CD4-positive, CD25-positive, alpha-beta regulatory T cell (primary cell): ENCODE data around the gene WNT7A. TPM values are rescaled to one million over a fixed set of nuclear protein-coding genes. Genes with fewer than 3 reads are reported as not detected.

ENCODE experiments used
- ATAC-seq, 2 donors: fragments of 150-1000 bp; cut with Tn5 transposase; one replicate each; pipeline ENCODE4 v1.10.0; 2021; ENCODE audit warnings: low read depth in 2 of 2, moderate number of reproducible peaks in 2 of 2, moderate library complexity in 1 of 2
- DNase-seq, 3 donors: peaks; one replicate each; pipeline versions ENCODE4 v3.0.0 to v3.0.0-alpha.2; 2012 to 2022; ENCODE audit warnings: mixed read lengths in 1 of 3
- H3K27ac ChIP-seq: one replicate; pipeline ENCODE4 v1.7.0; 2013; ENCODE audit warnings: mild to moderate bottlenecking, low read length; ENCODE audit not compliant: insufficient read depth, poor library complexity, severe bottlenecking
- H3K27me3 ChIP-seq: one replicate; pipeline ENCODE4 v1.7.0; 2013; ENCODE audit warnings: low read length; ENCODE audit not compliant: control insufficient read depth, insufficient read depth
- H3K36me3 ChIP-seq: one replicate; pipeline ENCODE4 v1.7.0; 2013; ENCODE audit warnings: mild to moderate bottlenecking, low read length, moderate library complexity; ENCODE audit not compliant: control insufficient read depth, insufficient read depth
- H3K4me1 ChIP-seq: 2 replicates; pipeline ENCODE4 v1.7.0; 2013; ENCODE audit warnings: mild to moderate bottlenecking, low read length; ENCODE audit not compliant: insufficient read depth, control insufficient read depth, poor library complexity, severe bottlenecking
- H3K4me3 ChIP-seq: one replicate; pipeline ENCODE4 v1.7.0; 2013; ENCODE audit warnings: low read depth, mild to moderate bottlenecking, low read length, moderate library complexity
- H3K9me3 ChIP-seq, 2 experiments: 1 replicate in 1 of 2; 2 replicates in 1 of 2; pipeline ENCODE4 v1.7.0; 2013; ENCODE audit warnings: low read length in 2 of 2, mild to moderate bottlenecking in 1 of 2, moderate library complexity in 1 of 2; ENCODE audit not compliant: control insufficient read depth in 2 of 2
- H3K27ac Mint-ChIP-seq, 3 donors: one replicate each; pipeline ENCODE4 v1.8.0; 2020 to 2022; ENCODE audit warnings: mild to moderate bottlenecking in 3 of 3, mixed read lengths in 3 of 3, moderate library complexity in 2 of 3
- H3K27me3 Mint-ChIP-seq: one replicate; pipeline ENCODE4 v1.8.0; 2022; ENCODE audit warnings: mild to moderate bottlenecking, mixed read lengths
- H3K36me3 Mint-ChIP-seq: one replicate; pipeline ENCODE4 v1.8.0; 2020; ENCODE audit warnings: mixed read lengths
- H3K4me1 Mint-ChIP-seq, 4 donors: one replicate each; pipeline ENCODE4 v1.8.0; 2020 to 2022; ENCODE audit warnings: mixed read lengths in 4 of 4, mild to moderate bottlenecking in 1 of 4
- H3K4me3 Mint-ChIP-seq, 4 donors: one replicate each; pipeline ENCODE4 v1.8.0; 2020 to 2022; ENCODE audit warnings: mild to moderate bottlenecking in 4 of 4, mixed read lengths in 4 of 4, moderate library complexity in 3 of 4
- H3K9me3 Mint-ChIP-seq, 7 donors: one replicate each; pipeline ENCODE4 v1.8.0; 2020 to 2022; ENCODE audit warnings: mixed read lengths in 7 of 7, mild to moderate bottlenecking in 3 of 7, moderate library complexity in 2 of 7
- polyA plus RNA-seq, 4 donors: library from polyadenylated mRNA; unstranded; fragments of 300-500 nt; fragmentation: Illumina TruSeq; gene quantifications; one replicate each; pipeline ENCODE4 v1.2.3, GENCODE V29; 2021
- total RNA-seq: library from RNA; stranded (reverse); gene quantifications from one replicate; pipeline ENCODE4 v1.2.3, GENCODE V29; 2022

WNT7A gene
- total and polyA plus RNA-seq, 5 donors from 2014 or later = 0.34 to 2.5 (median 1.1) TPM; not detected in 1

- no peaks in the 10 kb centered on the region for H3K4me1 Mint-ChIP-seq
- H3K27me3 ChIP-seq = no peaks in the 10 kb centered on the region
- H3K9me3 ChIP-seq = no peaks in the 10 kb centered on the region
- H3K4me1 ChIP-seq = no peaks in the 10 kb centered on the region
- no peak overlapping the region for H3K4me3 ChIP-seq
- H3K27ac ChIP-seq = no peak overlapping the region
- no peaks in the 10 kb centered on the region for H3K9me3 Mint-ChIP-seq
- H3K4me3 Mint-ChIP-seq = no peak overlapping the region
- no peak overlapping the region for H3K27ac Mint-ChIP-seq
- ATAC-seq = no peak
- H3K27me3 Mint-ChIP-seq = peaks cover 4% of the 10 kb centered on the region
- no peak for DNase-seq
- H3K36me3 ChIP-seq = no peaks in the 10 kb centered on the region
- no peaks in the 10 kb centered on the region for H3K36me3 Mint-ChIP-seq
Measured at GRCh38 chr3:13792051-13792490, 87.8 kb downstream of the WNT7A start.

- H3K27ac Mint-ChIP-seq = no peak overlapping the region
Measured at GRCh38 chr3:13791198-13792050, 88.4 kb downstream of the WNT7A start.

GRCh38 chr3:13790376-13791197 is 89.3 kb downstream of the WNT7A start:
- no peak overlapping the region for H3K4me3 Mint-ChIP-seq
- no peak overlapping the region for H3K4me3 ChIP-seq
- H3K27me3 ChIP-seq = no peaks in the 10 kb centered on the region
- no peaks in the 10 kb centered on the region for H3K9me3 Mint-ChIP-seq
- no peaks in the 10 kb centered on the region for H3K4me1 ChIP-seq
- no peaks in the 10 kb centered on the region for H3K36me3 Mint-ChIP-seq
- no peak overlapping the region for H3K27ac ChIP-seq
- ATAC-seq = no peak
- H3K27ac Mint-ChIP-seq = no peak overlapping the region
- H3K9me3 ChIP-seq = no peaks in the 10 kb centered on the region
- H3K36me3 ChIP-seq = no peaks in the 10 kb centered on the region
- DNase-seq = no peak
- H3K4me1 Mint-ChIP-seq = no peaks in the 10 kb centered on the region
- H3K27me3 Mint-ChIP-seq = peaks cover 4% of the 10 kb centered on the region

More at GRCh38 chr3:13791198-13792050, 88.4 kb downstream of the WNT7A start:
- H3K9me3 ChIP-seq = no peaks in the 10 kb centered on the region
- H3K27me3 ChIP-seq = no peaks in the 10 kb centered on the region
- peaks cover 4% of the 10 kb centered on the region for H3K27me3 Mint-ChIP-seq
- no peak overlapping the region for H3K27ac ChIP-seq
- H3K4me1 Mint-ChIP-seq = no peaks in the 10 kb centered on the region
- no peak overlapping the region for H3K4me3 ChIP-seq
- H3K4me1 ChIP-seq = no peaks in the 10 kb centered on the region
- ATAC-seq (no peak), DNase-seq (no peak)
- no peak overlapping the region for H3K4me3 Mint-ChIP-seq
- H3K36me3 ChIP-seq = no peaks in the 10 kb centered on the region
- no peaks in the 10 kb centered on the region for H3K9me3 Mint-ChIP-seq
- no peaks in the 10 kb centered on the region for H3K36me3 Mint-ChIP-seq

GRCh38 chr3:13788522-13789424 is 91.1 kb downstream of the WNT7A start:
- Mint-ChIP-seq H3K27ac (no peak overlapping the region), H3K4me3 (no peak overlapping the region), H3K27me3 (peaks cover 2% of the 10 kb centered on the region), H3K4me1 (no peaks in the 10 kb centered on the region), H3K36me3 (no peaks in the 10 kb centered on the region), H3K9me3 (no peaks in the 10 kb centered on the region)
- H3K4me3 ChIP-seq = no peak overlapping the region
- DNase-seq (no peak), ATAC-seq (no peak)
- no peak overlapping the region for H3K27ac ChIP-seq
- H3K27me3 ChIP-seq = no peaks in the 10 kb centered on the region
- no peaks in the 10 kb centered on the region for H3K4me1 ChIP-seq
- no peaks in the 10 kb centered on the region for H3K9me3 ChIP-seq
- no peaks in the 10 kb centered on the region for H3K36me3 ChIP-seq

GRCh38 chr3:13787533-13788132 is 92.2 kb downstream of the WNT7A start:
- no peak overlapping the region for H3K4me3 Mint-ChIP-seq
- ATAC-seq = no peak
- Histone ChIP-seq H3K4me1 (no peaks in the 10 kb centered on the region), H3K27ac (no peak overlapping the region), H3K9me3 (no peaks in the 10 kb centered on the region), H3K27me3 (no peaks in the 10 kb centered on the region), H3K4me3 (no peak overlapping the region), H3K36me3 (no peaks in the 10 kb centered on the region)
- H3K9me3 Mint-ChIP-seq = peaks cover 0 to under 1% (median 0%) of the 10 kb centered on the region in 7 donors
- no peaks in the 10 kb centered on the region for H3K4me1 Mint-ChIP-seq
- DNase-seq = no peak
- H3K27ac Mint-ChIP-seq = no peak overlapping the region
- no peaks in the 10 kb centered on the region for H3K36me3 Mint-ChIP-seq
- H3K27me3 Mint-ChIP-seq = no peaks in the 10 kb centered on the region

GRCh38 chr3:13786811-13787210 is 93.1 kb downstream of the WNT7A start:
- Mint-ChIP-seq H3K36me3 (no peaks in the 10 kb centered on the region), H3K27me3 (no peaks in the 10 kb centered on the region), H3K9me3 (peaks cover 0 to 3% (median 0%) of the 10 kb centered on the region in 7 donors), H3K4me3 (no peak overlapping the region), H3K4me1 (peaks cover 0 to 2% (median 0%) of the 10 kb centered on the region in 4 donors), H3K27ac (no peak overlapping the region)
- no peaks in the 10 kb centered on the region for H3K27me3 ChIP-seq
- ATAC-seq (no peak), DNase-seq (no peak)
- no peaks in the 10 kb centered on the region for H3K4me1 ChIP-seq
- no peaks in the 10 kb centered on the region for H3K36me3 ChIP-seq
- H3K9me3 ChIP-seq = no peaks in the 10 kb centered on the region
- no peak overlapping the region for H3K4me3 ChIP-seq
- H3K27ac ChIP-seq = no peak overlapping the region

GRCh38 chr3:13785853-13786436 is 93.9 kb downstream of the WNT7A start:
- Histone ChIP-seq H3K27me3 (no peaks in the 10 kb centered on the region), H3K4me3 (no peak overlapping the region), H3K4me1 (no peaks in the 10 kb centered on the region), H3K27ac (no peak overlapping the region), H3K36me3 (no peaks in the 10 kb centered on the region), H3K9me3 (no peaks in the 10 kb centered on the region)
- peaks cover 0 to 3% (median 0%) of the 10 kb centered on the region in 7 donors for H3K9me3 Mint-ChIP-seq
- no peaks in the 10 kb centered on the region for H3K36me3 Mint-ChIP-seq
- ATAC-seq (no peak), DNase-seq (no peak)
- H3K4me3 Mint-ChIP-seq = no peak overlapping the region
- peaks cover 0 to 2% (median 0%) of the 10 kb centered on the region in 4 donors for H3K4me1 Mint-ChIP-seq
- H3K27me3 Mint-ChIP-seq = no peaks in the 10 kb centered on the region
- H3K27ac Mint-ChIP-seq = no peak overlapping the region
